HG03457 (cell line): Measurements from ENCODE around the gene ARL5C.
"Not testable (repeated sequence)": the region's sequence is repeated elsewhere in the genome, so short reads cannot be mapped to it uniquely, and the experiment has no call there.

Experiments used
- ATAC-seq: cut with Tn5 transposase; IDR thresholded peaks from one replicate; pipeline ENCODE4 v1.9.1; 2021; ENCODE audit warnings: moderate number of reproducible peaks; ENCODE audit not compliant: unreplicated experiment

Gene ARL5C

GRCh38 chr17:39143552-39144093 is 22.3 kb downstream of the ARL5C start:
- no peak for ATAC-seq

GRCh38 chr17:39141915-39142664 is 23.9 kb downstream of the ARL5C start:
- ATAC-seq: no peak

- ATAC-seq: no peak
Measured at GRCh38 chr17:39141294-39141693, 24.7 kb downstream of the ARL5C start.

- no peak for ATAC-seq
Measured at GRCh38 chr17:39139561-39139960, 26.4 kb downstream of the ARL5C start.

GRCh38 chr17:39139161-39139511 is 26.8 kb downstream of the ARL5C start:
- ATAC-seq: no peak

GRCh38 chr17:39138431-39139160 is 27.4 kb downstream of the ARL5C start:
- no peak for ATAC-seq

- no peak for ATAC-seq
Measured at GRCh38 chr17:39134878-39135277, 31.1 kb downstream of the ARL5C start.

GRCh38 chr17:39132192-39132610 is 33.8 kb downstream of the ARL5C start:
- no peak for ATAC-seq

- no peak for ATAC-seq
Measured at GRCh38 chr17:39131616-39132015, 34.3 kb downstream of the ARL5C start.

GRCh38 chr17:39130205-39130604 is 35.8 kb downstream of the ARL5C start:
- ATAC-seq: no peak

- not testable (repeated sequence) for ATAC-seq
Measured at GRCh38 chr17:39129544-39129943, 36.4 kb downstream of the ARL5C start.

- ATAC-seq: no peak
Measured at GRCh38 chr17:39126436-39126835, 39.5 kb downstream of the ARL5C start.

- ATAC-seq: no peak
Measured at GRCh38 chr17:39125143-39125875, 40.7 kb downstream of the ARL5C start.

- no peak for ATAC-seq
Measured at GRCh38 chr17:39123627-39124026, 42.3 kb downstream of the ARL5C start.

- ATAC-seq: no peak
Measured at GRCh38 chr17:39122991-39123390, 43.0 kb downstream of the ARL5C start.

GRCh38 chr17:39121919-39122318 is 44.0 kb downstream of the ARL5C start:
- ATAC-seq: not testable (repeated sequence)

- ATAC-seq: no peak
Measured at GRCh38 chr17:39118674-39119419, 47.1 kb downstream of the ARL5C start.

GRCh38 chr17:39116224-39116623 is 49.7 kb downstream of the ARL5C start:
- ATAC-seq: no peak

GRCh38 chr17:39115135-39115534 is 50.8 kb downstream of the ARL5C start:
- ATAC-seq: no peak

- no peak for ATAC-seq
Measured at GRCh38 chr17:39114723-39115122, 51.2 kb downstream of the ARL5C start.

- ATAC-seq: no peak
Measured at GRCh38 chr17:39113871-39114270, 52.1 kb downstream of the ARL5C start.
